ENCODE results near the gene LY9. TPM values are rescaled to one million over a fixed set of nuclear protein-coding genes. Genes with fewer than 3 reads are reported as not detected.

LY9 gene
- total and polyA plus RNA-seq, 8 donors, result 0.29 to 2.5 (median 0.50) TPM

DNA sequence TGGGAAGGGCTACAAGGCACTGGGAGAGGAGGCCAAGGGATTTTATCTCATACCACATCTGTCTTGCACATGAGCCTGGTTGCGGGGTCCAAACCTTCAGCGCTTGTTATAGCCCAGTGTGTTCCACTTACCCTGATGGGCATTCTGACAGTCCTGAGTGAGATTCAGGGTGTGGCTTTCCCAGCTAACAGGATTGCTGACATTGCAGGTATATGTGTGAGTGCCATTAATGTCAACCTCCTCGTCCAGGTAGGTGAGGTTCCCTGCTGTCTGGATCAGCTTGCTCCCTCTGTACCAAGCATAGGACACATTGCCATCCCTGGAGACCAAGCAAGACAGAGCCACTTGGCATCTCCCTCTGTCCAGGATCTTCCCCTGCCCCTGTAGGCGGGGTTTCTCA, 45.1 kb downstream of the LY9 start:
- ATAC-seq, result no peak
- peaks cover 4 to 24% of the 10 kb centered on the region in 2 donors for H3K4me1 ChIP-seq
- H3K4me3 ChIP-seq, result no peak overlapping the region
- no peak for DNase-seq
- no peaks in the 10 kb centered on the region for H3K27me3 ChIP-seq
- intact Hi-C loops (cut with DNase I), result no loop called here
- H3K27ac ChIP-seq, result no peak overlapping the region
- TF ChIP-seq, protein P1, sequence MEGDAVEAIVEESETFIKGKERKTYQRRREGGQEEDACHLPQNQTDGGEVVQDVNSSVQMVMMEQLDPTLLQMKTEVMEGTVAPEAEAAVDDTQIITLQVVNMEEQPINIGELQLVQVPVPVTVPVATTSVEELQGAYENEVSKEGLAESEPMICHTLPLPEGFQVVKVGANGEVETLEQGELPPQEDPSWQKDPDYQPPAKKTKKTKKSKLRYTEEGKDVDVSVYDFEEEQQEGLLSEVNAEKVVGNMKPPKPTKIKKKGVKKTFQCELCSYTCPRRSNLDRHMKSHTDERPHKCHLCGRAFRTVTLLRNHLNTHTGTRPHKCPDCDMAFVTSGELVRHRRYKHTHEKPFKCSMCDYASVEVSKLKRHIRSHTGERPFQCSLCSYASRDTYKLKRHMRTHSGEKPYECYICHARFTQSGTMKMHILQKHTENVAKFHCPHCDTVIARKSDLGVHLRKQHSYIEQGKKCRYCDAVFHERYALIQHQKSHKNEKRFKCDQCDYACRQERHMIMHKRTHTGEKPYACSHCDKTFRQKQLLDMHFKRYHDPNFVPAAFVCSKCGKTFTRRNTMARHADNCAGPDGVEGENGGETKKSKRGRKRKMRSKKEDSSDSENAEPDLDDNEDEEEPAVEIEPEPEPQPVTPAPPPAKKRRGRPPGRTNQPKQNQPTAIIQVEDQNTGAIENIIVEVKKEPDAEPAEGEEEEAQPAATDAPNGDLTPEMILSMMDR (IDR thresholded peaks at IDR 0.05), result no peak
- H3K36me3 ChIP-seq, result no peaks in the 10 kb centered on the region
- H3K9me3 ChIP-seq, result no peaks in the 10 kb centered on the region

DNA sequence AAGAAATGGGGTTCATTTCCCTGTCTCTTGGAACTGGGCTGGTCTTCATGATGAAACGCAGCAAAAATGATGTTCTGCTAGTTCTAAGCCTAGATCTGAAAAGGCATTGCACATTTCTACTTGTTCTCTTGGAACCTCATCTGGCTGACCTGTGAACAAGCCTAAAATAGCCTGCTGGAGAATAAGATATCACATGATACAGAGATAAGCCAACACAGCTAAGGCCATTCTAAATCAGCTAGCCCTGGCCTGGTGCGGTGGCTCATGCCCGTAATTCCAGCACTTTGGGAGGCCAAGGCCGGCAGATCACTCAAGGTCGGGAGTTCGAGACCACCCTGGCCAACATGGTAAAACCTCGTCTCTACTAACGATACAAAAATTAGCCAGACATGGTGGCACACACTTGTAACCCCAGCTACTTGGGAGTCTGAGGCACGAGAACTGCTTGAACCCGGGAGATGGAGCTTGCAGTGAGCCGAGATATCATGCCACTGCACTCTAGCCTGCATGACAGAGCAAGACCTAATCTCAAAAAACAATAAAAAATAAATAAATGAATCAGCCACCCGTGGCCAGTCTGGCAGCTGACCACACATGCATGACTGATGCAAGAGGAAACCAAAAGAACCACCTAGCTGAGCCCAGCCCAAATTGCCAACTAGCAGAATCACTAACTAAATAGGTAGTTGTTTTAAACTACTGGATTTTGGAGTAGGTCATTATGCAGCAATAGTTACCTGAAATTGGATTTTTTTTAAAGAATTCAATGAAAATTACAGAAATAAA, 48.7 kb downstream of the LY9 start:
- Histone ChIP-seq H3K36me3 (no peaks in the 10 kb centered on the region), H3K27ac (no peak overlapping the region), H3K4me3 (no peak overlapping the region), H3K4me1 (no peaks in the 10 kb centered on the region), H3K27me3 (no peaks in the 10 kb centered on the region), H3K9me3 (no peaks in the 10 kb centered on the region)
- TF ChIP-seq, protein P1 (IDR thresholded peaks at IDR 0.05), result no peak
- ATAC-seq (no peak), DNase-seq (no peak)
- intact Hi-C loops (cut with DNase I), result no loop called here

DNA sequence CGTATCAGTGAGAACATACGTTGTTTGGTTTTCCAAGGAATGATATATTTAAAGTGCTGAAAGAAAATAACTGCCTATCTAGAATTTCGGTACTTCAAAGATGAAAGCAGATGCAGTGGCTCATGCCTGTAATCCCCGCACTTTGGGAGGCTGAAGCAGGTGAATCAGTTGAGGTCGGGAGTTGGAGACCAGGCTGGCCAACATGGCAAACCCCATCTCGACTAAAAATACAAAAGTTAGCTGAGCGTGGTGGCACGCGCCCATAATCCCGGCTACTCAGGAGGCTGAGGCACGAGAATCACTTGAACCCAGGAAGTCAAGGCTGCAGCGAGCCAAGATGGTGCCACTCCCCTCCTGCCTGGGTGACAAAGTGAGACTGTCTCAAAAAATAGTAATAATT, 50.3 kb downstream of the LY9 start:
- no peak for ATAC-seq
- H3K27ac ChIP-seq, result no peak overlapping the region
- DNase-seq, result no peak
- intact Hi-C loops (cut with DNase I), result no loop called here
- H3K4me3 ChIP-seq, result no peak overlapping the region
- H3K27me3 ChIP-seq, result no peaks in the 10 kb centered on the region
- H3K36me3 ChIP-seq, result no peaks in the 10 kb centered on the region
- TF ChIP-seq, protein P1 (IDR thresholded peaks at IDR 0.05), result no peak
- H3K4me1 ChIP-seq, result no peaks in the 10 kb centered on the region
- no peaks in the 10 kb centered on the region for H3K9me3 ChIP-seq

DNA sequence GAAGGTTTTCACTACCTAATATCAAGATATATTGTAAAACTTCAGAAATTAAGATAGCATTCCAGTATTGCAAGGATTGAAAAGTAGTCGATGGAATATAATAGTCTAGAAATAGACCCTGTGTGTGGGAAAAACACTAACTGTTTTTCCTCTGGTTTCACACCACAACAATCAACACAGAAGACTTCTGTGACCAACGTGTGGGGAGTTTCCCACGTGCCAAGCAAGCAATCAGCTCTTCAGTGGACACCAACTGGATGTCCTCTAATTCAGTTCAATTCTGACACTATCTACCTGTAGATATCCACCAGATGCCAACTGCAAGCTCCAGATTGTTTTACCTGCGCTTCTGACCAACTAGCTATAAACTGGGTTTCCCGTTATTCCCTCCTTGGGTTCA, 54.6 kb downstream of the LY9 start:
- Histone ChIP-seq H3K4me1 (no peaks in the 10 kb centered on the region), H3K27me3 (no peaks in the 10 kb centered on the region), H3K4me3 (no peak overlapping the region), H3K9me3 (peaks cover 0 to 4% of the 10 kb centered on the region in 2 donors), H3K27ac (no peak overlapping the region), H3K36me3 (no peaks in the 10 kb centered on the region)
- ATAC-seq, result no peak
- intact Hi-C loops (cut with DNase I), result no loop called here
- DNase-seq, result no peak
- TF ChIP-seq, protein P1 (IDR thresholded peaks at IDR 0.05), result no peak

DNA sequence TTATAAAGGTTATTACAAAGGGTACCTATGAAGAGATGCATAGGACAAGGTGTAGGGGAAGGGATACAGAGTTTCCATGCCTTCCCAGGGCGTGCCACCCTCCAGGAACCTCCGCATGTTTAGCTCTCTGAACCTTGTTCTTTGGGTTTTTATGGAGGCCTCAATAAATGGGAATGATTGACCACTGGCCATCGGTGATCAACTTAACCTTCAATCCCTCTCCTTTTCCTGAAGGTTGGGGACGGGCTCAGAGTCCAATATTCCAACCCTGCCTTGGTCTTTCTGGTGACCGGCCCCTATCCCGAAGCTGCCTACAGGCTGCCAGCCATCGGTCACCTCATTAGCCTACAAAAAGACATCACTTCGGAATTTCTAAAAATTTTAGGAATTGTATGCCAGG, 55.0 kb downstream of the LY9 start:
- Histone ChIP-seq H3K27ac (no peak overlapping the region), H3K4me1 (peaks cover 0 to 4% of the 10 kb centered on the region in 2 donors), H3K36me3 (no peaks in the 10 kb centered on the region), H3K9me3 (peaks cover 0 to 4% of the 10 kb centered on the region in 2 donors), H3K27me3 (no peaks in the 10 kb centered on the region), H3K4me3 (no peak overlapping the region)
- DNase-seq (no peak), ATAC-seq (no peak)
- intact Hi-C loops (cut with DNase I), result no loop called here
- TF ChIP-seq, protein P1 (IDR thresholded peaks at IDR 0.05), result no peak

All from left lung (tissue), 10 donors.